Measurements from ENCODE around the gene AARS1. TPM values are rescaled to one million over a fixed set of nuclear protein-coding genes. Genes with fewer than 3 reads are reported as not detected.

Gene AARS1
- total and polyA plus RNA-seq, 2 donors (not counting 3 experiments of a cell fraction or from before 2014, with no cell fraction given): 71.3 to 110 TPM

DNA sequence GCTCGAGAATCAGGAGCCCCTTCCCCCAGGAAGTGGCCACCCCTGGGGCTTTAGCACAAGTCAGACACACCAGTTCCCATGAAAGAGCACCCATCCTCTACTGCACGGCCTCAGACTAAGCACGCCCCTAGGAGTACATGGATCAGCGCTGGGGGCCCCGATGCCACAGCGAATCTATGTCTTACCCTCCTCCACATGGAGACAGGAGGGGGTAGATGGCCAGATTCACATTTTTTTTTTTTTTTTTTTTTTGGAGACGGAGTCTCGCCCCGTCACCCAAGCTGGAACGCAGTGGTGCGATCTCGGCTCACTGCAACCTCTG, 34.4 kb downstream of the AARS1 start:
- Histone ChIP-seq H3K9ac (replicated peaks; ENCODE audit: extremely low read depth, insufficient read depth, low read length) (no peak overlapping the region), H3K36me3 (ENCODE audit: control insufficient read depth in 2 of 2, extremely low read depth in 1 of 2, insufficient read depth in 2 of 2, low read length in 2 of 2) (peaks cover 18 to 59% of the 10 kb centered on the region in 2 experiments), H4K20me1 (replicated peaks; ENCODE audit: control insufficient read depth, extremely low read depth, insufficient read depth, low read length) (no peaks in the 10 kb centered on the region), H3K4me2 (ENCODE audit: insufficient read depth, low read length) (no peak overlapping the region), H3K27me3 (ENCODE audit: control insufficient read depth in 2 of 2, insufficient read depth in 2 of 2, low read length in 2 of 2) (no peaks in the 10 kb centered on the region), H2AFZ (ENCODE audit: low read depth, low read length) (no peak overlapping the region), H3K79me2 (ENCODE audit: control insufficient read depth, insufficient read depth, low read length) (peaks cover 10% of the 10 kb centered on the region), H3K4me3 (replicated peaks in 1 of 3; ENCODE audit: insufficient read depth in 1 of 3, low read depth in 1 of 3, low read length in 3 of 3) (no peak overlapping the region), H3K9me1 (replicated peaks; ENCODE audit: control insufficient read depth, extremely low read depth, insufficient read depth, low read length) (no peaks in the 10 kb centered on the region), H3K9me3 (replicated peaks; ENCODE audit: control insufficient read depth, insufficient read depth, low read length) (no peaks in the 10 kb centered on the region), H3K27ac (ENCODE audit: insufficient read depth, low read depth, low read length) (no peak overlapping the region), H3K4me1 (ENCODE audit: control insufficient read depth, extremely low read depth, insufficient read depth, low read length) (peaks cover 3% of the 10 kb centered on the region)
- FAIRE-seq (no peak), DNase-seq (ENCODE audit: low read depth, low spot score) (no peak)
- intact Hi-C loops (cut with micrococcal nuclease): no loop called here
- no peak for TF ChIP-seq MYC (IDR thresholded peaks at IDR 0.05; ENCODE audit: low read depth, low read length)
- TF ChIP-seq FOS (IDR thresholded peaks at IDR 0.05; ENCODE audit: borderline replicate concordance, insufficient read depth, low read length): no peak
- no peak for TF ChIP-seq GATA2 (IDR thresholded peaks at IDR 0.05; ENCODE audit: insufficient read depth, insufficient read length, low read depth, low read length)
- TF ChIP-seq EZH2 (IDR thresholded peaks at IDR 0.05; ENCODE audit: borderline replicate concordance, low read depth, low read length, severe bottlenecking): no peak
- TF ChIP-seq, protein P1, sequence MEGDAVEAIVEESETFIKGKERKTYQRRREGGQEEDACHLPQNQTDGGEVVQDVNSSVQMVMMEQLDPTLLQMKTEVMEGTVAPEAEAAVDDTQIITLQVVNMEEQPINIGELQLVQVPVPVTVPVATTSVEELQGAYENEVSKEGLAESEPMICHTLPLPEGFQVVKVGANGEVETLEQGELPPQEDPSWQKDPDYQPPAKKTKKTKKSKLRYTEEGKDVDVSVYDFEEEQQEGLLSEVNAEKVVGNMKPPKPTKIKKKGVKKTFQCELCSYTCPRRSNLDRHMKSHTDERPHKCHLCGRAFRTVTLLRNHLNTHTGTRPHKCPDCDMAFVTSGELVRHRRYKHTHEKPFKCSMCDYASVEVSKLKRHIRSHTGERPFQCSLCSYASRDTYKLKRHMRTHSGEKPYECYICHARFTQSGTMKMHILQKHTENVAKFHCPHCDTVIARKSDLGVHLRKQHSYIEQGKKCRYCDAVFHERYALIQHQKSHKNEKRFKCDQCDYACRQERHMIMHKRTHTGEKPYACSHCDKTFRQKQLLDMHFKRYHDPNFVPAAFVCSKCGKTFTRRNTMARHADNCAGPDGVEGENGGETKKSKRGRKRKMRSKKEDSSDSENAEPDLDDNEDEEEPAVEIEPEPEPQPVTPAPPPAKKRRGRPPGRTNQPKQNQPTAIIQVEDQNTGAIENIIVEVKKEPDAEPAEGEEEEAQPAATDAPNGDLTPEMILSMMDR (IDR thresholded peaks at IDR 0.05; ENCODE audit: extremely low read depth in 1 of 2, insufficient read depth in 1 of 2, low read depth in 1 of 2, low read length in 2 of 2): no peak
- TF ChIP-seq JUN (IDR thresholded peaks at IDR 0.05; ENCODE audit: borderline replicate concordance, insufficient read depth, insufficient read length, low read depth): no peak
- TF ChIP-seq POLR2A (IDR thresholded peaks at IDR 0.05; ENCODE audit: low read depth, low read length): no peak
- TF ChIP-seq, protein P2, sequence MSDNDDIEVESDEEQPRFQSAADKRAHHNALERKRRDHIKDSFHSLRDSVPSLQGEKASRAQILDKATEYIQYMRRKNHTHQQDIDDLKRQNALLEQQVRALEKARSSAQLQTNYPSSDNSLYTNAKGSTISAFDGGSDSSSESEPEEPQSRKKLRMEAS (IDR thresholded peaks at IDR 0.05; ENCODE audit: insufficient read depth, insufficient read length): no peak
- TF ChIP-seq POLR2AphosphoS5 (IDR thresholded peaks at IDR 0.05; ENCODE audit: insufficient read depth, low read depth, low read length): no peak
- no TSS peak for BruUV-seq (replicated peaks)
- ChIA-PET POLR2A (no interaction called here), CTCF (interaction anchor here (0.7 to 1.8 kb wide), 4 partner anchors 8 to 90 kb away, joined by 3 to 5 read pairs (median 4); no protein-coding TSS in a partner anchor)
- dilution Hi-C loops (cut with MboI; ENCODE audit: extremely low pct_ligation_motif_present, low sequenced_read_pairs): no loop called here

All from endothelial cell of umbilical vein (primary cell).